ENCODE results near the gene ANKFN1. TPM values are rescaled to one million over a fixed set of nuclear protein-coding genes. Genes with fewer than 3 reads are reported as not detected.

Gene ANKFN1
- total RNA-seq, 2 experiments from 2014 or later, result not detected

DNA sequence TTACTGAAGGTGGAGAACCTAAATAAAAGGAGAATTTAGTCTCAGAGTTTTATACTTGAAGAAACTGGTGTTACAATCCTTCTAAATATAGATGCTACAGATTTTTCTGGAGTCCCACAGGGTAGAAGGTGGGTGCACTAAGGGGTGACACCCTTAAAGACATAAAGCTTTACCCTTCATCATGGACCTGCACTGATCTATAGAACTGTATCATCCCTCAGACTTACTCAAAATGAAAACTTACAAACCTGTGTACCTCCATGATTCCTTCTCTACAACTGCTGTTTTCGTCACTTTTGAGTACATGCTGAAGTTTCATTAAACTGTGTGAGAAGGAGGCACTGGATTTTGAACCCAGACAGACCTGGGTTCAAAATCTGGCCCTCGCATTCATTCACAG is 270.7 kb downstream of the ANKFN1 start:
- ChIA-PET POLR2A (no interaction called here), CTCF (no interaction called here)

DNA sequence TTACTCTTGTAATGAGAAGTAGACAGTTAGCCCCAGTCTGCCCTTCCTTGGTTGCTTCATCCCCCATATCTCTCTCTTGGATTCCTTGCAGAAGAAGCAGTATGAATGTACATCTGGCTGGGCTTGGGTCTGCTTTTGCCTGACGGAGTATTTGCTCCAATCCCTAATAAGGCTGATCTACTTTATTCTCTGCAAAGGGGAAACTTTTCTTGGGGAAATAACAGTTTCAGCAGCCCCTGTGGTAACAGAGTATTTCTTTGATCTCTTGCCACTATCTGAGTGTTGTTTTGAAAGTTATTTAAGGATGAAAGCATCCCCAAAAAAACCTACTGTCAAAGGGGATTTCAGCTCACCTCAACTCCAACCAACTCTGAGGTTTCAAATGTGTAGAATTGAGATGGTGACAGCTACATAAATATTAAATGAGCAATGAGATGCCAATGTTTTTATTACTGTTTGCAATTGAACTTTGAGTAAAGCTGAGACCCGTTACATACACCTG is 271.3 kb downstream of the ANKFN1 start:
- POLR2A ChIA-PET, result no interaction called here
- CTCF ChIA-PET, result no interaction called here

DNA sequence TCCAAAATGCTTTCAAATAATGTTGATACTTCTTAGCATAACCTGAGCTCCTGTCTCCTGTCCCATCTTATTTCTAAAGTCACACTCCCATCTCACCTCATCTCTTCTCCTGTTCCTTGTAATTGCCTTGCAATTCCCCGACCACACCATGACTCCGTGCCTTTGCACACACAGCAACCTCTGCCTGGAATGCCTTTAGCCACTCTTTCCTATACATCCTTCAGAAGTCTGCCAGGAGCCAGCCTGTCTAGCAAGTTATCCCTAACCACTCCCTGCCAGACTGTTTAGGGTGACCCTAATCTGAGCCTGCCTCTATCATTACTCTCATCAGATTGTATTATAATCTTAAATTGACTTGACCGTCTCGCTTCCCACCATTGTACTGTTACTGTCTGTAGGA is 272.2 kb downstream of the ANKFN1 start:
- ChIA-PET POLR2A (no interaction called here), CTCF (no interaction called here)

DNA sequence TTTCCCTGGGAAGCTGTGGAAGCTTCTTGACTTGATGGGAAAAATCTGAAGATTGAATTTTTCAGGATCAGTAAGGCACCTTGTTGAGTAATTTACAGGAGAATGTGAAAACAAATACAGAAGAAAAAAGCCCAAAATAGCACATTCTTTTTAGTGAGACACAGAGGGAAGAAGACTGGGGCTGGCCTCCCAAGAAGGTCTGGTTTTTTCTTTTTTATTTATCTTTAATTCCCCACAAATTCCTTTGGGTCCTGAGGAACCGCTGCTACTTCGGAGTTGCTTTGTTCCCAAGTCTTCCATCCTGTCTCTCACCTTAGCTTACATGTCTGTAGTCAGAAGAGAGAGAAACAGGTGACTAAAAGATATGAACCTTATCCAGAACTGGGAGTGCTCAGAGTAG is 273.6 kb downstream of the ANKFN1 start:
- ChIA-PET POLR2A (no interaction called here), CTCF (no interaction called here)

DNA sequence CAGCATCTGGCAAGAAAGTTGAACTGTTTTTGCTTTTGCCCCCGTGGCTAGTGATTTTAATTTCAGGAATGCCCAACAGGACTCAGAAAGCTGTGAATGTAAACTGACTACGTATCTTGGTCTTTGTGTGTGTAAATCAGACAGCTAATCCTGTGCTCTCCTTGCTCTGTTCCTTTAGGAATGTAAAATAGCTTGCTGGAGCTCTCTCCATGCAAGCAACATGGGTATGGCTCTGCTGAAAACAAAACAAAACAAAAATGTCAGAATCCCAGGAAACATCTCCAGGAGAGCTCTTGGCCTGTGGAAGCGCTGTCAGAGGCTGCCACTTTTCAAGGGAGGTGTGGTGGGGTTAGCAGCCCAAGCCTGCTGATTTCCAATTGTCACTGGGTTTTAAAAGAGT is 278.5 kb downstream of the ANKFN1 start:
- POLR2A ChIA-PET, result no interaction called here
- CTCF ChIA-PET, result no interaction called here

DNA sequence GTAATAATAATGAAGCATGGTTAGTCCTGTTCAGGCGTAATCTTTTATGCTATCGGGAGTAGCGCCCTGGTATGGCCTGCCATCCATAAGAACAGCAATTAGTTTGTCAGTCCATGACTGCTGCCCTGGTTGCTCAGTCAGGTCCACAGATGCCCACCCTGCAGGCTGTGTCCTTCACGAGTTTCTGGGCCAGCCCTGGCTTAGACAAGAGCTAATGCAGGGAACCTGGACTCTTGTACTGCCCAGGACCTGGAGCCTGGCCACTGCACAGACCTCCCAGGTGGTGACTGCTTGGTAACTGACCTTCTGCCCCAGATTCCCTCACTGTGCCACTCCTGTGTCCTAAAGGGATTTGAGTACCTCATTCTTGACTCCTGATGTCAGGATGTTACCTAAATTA is 279.2 kb downstream of the ANKFN1 start:
- CTCF ChIA-PET, result no interaction called here
- POLR2A ChIA-PET, result no interaction called here

DNA sequence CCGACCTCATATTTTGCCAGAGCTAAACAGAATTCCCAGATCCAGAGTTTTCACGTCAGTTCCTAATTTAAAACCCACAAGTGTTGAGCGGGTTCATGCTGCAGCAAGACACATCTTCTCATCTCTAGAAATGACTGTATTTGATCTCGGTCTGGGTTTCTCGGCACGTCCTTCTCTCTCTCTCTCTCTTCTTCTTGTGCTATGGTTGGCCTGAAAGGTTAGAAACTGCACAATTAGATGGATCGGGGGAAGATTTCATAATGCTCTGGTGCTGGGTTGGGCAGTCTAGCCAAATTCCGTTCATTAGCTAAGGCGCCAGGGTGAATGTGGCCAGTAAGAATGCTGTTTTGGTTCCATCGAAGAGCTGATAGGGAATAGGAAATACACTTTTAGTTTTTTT is 281.3 kb downstream of the ANKFN1 start:
- CTCF ChIA-PET, result no interaction called here
- POLR2A ChIA-PET, result no interaction called here

DNA sequence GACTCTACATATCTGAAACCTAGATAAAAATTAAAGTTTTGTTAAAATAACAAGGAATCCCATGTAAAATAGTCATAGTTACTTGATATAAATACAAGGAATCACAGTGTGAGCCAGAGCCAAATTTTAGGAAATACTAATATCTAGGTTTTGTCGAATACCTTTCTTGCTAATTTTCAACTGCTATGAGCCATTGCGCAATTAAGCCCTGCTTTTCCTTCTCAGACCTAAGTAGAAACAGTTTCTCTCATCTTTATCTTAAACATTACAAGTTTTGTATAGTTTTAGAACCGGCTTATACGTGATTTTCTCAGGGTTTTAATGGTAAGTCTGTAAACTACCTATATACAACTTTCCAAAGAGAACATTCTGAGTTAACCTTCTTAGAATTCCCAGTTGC is 282.9 kb downstream of the ANKFN1 start:
- ChIA-PET CTCF (no interaction called here), POLR2A (no interaction called here)

DNA sequence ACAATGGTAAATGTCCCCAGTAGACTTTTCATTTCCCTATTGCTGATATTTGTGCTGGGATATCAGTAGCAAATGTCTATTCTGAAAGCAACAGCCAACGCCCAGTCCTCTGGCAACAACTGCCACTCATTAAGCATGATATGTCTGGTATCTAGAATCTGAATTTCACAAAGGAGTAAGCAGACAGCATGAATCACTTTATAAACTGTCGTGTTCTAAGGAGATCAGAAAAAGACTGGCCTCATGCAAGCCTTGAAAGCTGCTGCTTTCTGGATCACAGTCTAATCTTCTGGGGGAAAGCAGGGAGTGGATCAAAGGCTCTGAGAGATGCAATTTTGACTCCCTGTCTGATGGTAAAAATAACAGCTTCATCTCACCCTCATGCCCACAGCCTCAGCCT is 287.1 kb downstream of the ANKFN1 start:
- ChIA-PET CTCF (no interaction called here), POLR2A (no interaction called here)

DNA sequence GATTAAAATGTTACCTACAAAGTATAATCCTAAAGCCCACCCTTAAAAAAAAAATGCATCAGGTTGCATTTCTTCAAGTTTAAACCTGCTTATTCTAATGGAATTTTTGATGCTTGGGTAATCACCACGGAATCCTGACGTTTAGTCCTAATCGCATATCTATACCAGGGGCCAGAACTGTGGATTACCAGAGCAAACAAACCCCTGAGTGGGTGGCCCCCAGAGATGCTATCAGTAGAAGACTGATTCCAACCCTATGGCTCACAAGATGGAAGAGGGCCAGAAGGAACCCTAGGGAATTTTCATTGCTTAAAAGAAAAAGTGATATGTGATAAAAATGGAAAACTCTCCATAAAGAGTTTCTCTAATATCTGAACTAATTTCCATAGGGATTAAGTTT is 288.0 kb downstream of the ANKFN1 start:
- ChIA-PET CTCF (no interaction called here), POLR2A (no interaction called here)

DNA sequence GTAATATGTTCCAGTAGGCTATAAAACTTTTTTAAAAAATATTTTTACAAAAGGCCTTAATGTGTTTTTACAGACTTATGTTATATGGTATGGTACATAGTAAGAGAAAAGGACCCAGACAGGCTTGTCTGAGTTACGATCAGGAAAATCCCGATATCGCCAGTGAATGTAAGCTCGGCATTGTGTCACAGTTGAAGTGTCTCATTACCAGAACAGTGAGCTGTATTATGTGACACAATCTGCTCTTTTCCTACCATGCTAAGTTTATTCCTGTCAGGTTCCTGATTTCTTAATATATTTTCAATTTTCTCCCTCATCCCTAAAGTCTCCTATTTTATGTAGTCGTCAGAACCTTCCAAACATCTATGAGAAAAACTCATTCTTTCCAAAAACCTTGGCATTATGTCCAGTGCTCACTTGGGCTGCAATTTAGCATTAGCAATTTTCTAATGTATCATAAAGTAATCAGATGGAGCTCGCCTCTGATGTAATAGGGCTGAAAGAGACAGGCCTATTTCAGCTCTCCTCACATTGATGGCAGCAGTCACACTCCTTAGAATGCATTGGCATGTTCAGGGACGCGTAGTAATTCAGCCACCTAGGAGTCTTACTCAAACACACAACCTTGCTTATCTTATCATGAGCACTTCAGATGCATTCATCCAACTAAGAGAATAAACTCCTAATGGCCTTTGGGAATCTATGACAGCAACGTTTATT is 292.6 kb downstream of the ANKFN1 start:
- POLR2A ChIA-PET, result no interaction called here
- CTCF ChIA-PET, result no interaction called here

DNA sequence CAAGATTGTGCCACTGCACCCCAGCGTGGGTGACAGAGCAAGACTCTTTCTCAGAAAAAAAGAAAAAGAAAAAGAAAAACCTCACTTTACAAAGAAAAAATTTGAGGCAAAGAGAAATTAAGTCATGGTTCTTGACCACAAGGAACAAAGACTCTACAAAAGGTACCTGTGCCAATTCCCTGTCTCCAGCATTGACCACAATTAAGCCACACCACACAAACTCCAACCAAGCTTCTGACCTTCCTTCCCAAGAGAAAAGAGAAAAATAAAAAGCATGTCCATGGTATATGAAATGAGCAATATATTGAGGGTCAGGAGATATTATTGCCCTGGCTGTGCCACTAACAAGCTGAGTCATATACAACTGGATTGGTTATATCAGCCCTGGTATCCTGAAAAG is 293.9 kb downstream of the ANKFN1 start:
- ChIA-PET POLR2A (no interaction called here), CTCF (no interaction called here)

DNA sequence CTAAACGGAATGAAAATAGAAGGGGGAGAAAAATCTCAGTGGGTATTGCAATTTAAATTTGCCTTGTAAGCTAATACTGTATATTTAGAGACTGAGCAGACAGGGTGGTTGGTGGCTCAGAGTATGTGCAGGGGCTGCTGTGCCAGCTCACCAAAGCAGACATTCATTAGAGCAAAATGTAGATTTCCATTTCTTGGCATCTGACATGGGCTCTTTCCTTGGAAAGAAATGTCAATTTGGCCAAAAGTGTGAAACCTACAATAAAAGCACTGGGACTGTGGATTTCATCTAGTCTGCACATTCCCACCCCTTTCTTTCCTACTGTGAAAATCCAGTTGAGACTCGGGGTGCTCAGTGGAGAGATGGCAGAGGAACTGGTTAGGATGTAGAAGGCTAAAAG is 295.1 kb downstream of the ANKFN1 start:
- POLR2A ChIA-PET, result no interaction called here
- CTCF ChIA-PET, result no interaction called here

DNA sequence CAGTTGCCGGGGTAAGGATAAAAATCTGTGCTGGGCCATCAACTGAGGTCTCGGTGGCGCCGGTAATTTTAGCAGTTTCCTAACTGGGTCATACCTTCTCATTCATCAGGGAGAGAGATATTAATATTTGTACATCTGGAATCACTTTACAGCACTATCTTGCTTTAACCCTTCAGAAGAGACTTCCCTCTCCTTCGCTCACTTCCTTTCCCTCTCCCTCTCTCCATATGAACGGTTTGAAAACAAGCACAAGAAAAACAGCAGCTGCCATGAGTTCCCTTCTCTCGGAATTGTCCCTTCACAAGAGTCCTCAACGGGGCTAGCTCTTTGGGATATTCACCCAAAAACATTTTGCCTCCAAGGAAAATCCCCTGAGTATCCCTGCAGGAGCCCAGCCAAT is 295.9 kb downstream of the ANKFN1 start:
- POLR2A ChIA-PET, result no interaction called here
- CTCF ChIA-PET, result no interaction called here

DNA sequence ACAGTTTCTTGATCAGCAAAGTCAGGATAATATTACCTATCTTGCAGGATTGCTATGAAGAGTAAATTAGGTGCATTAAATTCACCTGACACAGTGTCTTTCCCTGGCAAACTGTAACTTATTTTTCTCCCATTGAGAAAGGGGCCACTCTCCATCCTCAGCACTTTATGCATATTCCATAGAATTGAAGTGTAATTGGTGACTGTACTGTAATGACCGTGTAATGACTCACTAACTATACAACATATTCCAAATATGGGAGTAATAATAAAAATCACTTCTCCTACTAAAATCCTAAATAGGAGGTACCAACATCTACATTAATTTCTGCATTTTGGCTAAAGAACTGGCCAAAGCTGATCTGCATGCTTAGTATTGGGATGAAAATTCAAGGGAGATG is 298.4 kb downstream of the ANKFN1 start:
- POLR2A ChIA-PET, result no interaction called here
- CTCF ChIA-PET, result no interaction called here

DNA sequence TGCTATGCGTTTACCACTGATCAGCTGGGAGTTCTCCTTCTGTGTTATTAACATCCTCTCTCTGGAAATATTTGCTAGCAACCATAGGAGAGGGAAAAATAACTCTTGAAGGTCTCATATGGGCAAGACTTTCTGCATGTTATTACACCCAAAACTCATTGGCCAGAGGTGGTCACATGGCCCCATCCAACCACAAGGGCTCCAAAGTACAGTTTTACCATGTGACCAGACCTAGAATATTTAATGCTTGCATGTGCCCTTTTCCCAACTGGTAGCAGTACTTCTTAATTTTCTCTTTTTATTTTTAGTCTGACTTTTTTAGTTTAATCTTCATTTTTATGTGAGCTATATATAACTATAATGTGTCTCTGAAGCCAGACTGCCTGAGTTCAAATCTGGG is 299.2 kb downstream of the ANKFN1 start:
- CTCF ChIA-PET, result no interaction called here
- POLR2A ChIA-PET, result no interaction called here

DNA sequence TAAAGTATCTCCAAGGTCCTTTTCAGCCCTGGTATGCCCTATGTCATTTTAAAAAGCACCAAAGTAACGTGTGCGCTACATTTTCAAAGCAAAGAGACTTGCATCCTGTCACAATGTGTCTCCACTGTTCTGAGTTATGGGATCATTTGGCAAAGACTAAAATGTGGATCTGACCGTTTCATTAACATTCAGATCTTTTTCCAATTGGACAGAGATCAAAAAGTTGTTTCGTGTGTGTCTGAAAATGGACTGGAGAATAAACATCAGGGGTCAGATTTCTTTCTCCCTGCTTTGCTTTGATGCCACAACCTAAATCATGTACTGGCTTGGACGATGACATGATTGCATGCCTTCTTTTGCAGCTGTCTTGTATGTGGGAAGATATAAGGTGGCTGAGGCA is 304.2 kb downstream of the ANKFN1 start:
- ChIA-PET CTCF (no interaction called here), POLR2A (no interaction called here)

DNA sequence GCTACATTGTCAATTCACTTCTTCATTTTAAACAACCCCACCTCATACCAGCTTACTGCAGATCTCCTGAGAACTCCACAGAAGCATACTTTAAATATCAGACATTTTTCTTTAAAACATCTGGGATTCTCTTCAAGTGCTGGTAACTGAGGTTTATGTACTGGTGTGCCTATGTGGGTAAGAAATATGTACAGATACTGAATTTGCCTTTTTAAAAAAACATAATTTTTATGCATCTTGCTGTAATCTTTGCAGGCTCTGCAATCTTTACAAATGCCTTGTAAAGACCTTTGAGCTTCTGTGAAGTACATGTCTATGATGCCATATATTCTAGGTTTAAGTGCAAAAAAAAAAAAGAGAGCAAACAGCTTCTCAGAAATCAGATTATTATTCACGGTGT is 312.6 kb downstream of the ANKFN1 start:
- CTCF ChIA-PET, result no interaction called here
- POLR2A ChIA-PET, result no interaction called here

DNA sequence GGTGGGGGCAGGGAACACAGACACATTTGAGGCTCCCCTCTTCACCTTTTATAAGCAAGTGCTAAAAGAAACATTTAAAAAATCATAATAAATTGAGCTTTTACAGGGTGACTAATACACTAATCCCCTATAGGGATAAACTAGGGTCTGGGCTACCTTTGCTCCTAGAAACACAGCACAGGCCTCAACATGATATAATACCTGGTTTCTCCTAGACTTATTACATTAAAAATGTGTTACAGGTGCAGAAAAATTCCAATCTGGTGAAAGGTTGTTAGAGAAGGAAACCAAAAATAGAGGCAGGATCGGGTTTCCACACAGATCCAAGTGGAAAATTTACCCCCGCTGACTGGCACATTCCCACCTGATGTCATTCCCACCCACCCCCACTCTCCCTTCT is 315.6 kb downstream of the ANKFN1 start:
- CTCF ChIA-PET, result no interaction called here
- POLR2A ChIA-PET, result no interaction called here

DNA sequence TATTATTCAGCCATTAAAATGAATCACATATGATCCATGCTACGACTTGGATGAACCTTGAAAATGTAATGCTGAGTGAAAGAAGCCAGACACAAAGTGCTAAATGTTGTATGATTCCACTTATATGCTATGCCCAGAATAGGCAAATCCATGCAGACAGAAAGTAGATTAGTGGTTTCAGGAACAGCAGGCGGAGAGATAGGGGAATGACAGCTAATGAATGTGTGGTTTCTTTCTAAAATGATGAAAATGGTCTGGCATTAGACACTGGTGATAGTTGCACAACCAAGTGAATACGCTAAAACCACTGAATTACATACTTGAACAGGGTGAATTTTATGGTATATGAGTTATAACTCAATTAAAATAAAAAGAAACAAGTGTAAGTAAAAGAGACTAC is 318.4 kb downstream of the ANKFN1 start:
- ChIA-PET CTCF (no interaction called here), POLR2A (no interaction called here)

DNA sequence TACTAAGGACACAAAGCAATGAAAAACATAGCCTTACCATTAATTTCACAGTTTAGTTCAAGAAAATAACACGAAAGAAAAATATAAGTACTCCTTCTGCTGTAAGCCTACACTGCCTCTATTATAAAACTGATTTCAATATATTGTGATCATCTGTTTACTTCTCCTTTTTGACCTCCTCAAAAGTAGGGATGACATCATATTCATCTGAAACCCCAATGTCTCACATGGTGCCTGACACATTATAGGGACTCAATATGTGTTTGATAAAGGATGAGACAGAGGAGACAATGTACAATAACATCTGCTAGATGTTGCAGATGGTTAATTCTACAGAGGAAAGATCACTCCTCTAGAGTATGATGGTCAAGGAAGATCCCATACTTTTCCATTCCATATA is 321.8 kb downstream of the ANKFN1 start:
- ChIA-PET CTCF (no interaction called here), POLR2A (no interaction called here)

DNA sequence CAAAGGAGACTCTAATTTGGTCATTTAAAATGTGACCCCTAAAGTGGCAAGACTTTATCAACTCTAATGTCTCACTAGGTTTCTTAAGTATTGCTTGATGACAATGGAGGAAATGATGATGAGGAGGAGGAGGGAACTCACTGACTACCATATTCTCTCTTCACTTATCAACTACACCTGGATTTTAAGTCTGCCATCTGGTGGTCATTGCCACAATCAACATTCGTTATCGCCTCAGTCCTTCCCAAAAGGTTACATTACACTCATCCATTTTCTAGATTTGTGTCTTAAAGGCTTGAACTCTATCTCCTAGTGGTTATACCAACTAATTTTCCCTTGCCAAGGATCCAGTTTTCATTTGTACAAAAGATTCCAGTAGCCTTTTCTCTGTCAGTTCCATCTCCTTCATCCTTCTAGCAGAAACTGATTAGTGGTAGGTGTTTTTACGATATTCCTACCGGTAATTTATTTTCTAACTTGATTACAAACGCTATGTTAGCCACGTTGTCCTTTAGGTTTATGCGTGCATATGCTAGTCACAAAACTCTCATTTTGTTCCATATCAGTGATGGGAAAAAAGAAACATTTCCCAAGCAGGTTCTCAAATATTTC is 325.7 kb downstream of the ANKFN1 start:
- ChIA-PET POLR2A (no interaction called here), CTCF (no interaction called here)
